ENCODE measurements around the gene EPHX1.
"Not testable (repeated sequence)": the region's sequence is repeated elsewhere in the genome, so short reads cannot be mapped to it uniquely, and the experiment has no call there.

Gene EPHX1

DNA sequence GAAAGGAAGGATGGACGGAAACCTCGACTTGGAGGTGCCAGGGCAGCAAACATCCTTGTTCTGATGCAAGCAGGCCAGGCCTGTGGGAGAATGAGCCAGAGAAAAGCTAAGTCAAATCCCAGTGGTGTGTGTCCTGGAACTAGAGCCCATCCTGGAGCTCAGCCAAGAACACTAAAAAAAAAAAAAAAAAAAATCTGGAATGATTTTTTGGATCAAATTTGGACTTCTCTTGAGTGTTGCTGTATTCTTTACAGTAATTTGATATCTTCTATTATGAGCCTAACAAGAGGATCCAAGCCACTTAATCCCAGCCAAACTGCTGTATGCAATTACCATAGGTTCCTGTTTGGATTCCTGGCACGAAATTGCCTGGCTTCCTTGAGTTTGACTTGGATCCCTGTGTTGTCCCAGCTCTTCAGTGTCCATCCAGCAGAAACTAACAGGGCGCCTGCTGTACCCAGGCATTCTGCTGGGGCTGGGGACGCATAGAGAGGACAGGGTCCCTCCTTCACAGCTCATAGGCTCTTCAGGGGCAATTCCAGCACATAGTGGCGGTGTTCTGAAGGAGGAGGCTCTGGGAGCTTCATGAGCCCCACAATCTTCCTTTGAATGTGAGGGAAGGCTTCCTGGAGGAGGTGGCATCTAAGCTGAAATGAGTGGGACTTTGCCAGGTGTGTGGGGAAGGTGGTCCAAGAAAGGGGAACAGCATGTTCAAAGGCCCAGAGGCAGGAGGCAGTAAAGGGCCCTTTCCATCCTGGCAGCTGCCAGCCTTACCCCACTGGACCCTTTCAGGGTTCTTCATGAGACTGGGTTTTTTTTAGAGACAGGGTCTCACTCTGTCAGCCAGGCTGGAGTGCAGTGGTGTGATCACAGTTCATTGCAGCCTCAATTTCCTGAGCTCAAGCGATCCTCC lies 24.7 kb downstream of the EPHX1 start:
- H3K4me1 ChIP-seq (ENCODE audit: control insufficient read depth in 2 of 2, insufficient read depth in 1 of 2, low read depth in 1 of 2, low read length in 2 of 2), result no peaks in the 10 kb centered on the region
- no peak overlapping the region for H4K91ac ChIP-seq (ENCODE audit: low read depth, low read length, poor library complexity)
- no peak overlapping the region for H2BK12ac ChIP-seq (ENCODE audit: low read length)
- H3K4ac ChIP-seq (ENCODE audit: low read length), result no peak overlapping the region
- no peak overlapping the region for H2AFZ ChIP-seq (ENCODE audit: low read length)
- no peak overlapping the region for H2AK5ac ChIP-seq (ENCODE audit: low read depth, low read length)
- no CpG with 5 or more reads among the region's 7 CpGs for WGBS, 2 donors (ENCODE audit: extremely low coverage in 2 of 2, insufficient read length in 2 of 2, insufficient replicate concordance in 1 of 2)
- H3K9ac ChIP-seq (ENCODE audit: low read depth, low read length, poor library complexity), result no peak overlapping the region
- no peak overlapping the region for H3K23ac ChIP-seq (ENCODE audit: low read depth, low read length, poor library complexity)
- DNase-seq (ENCODE audit: low spot score), result no peak
- H2BK120ac ChIP-seq (ENCODE audit: low read depth, low read length), result no peak overlapping the region
- H3K4me2 ChIP-seq (ENCODE audit: insufficient read depth, low read length, poor library complexity, severe bottlenecking), result no peak overlapping the region
- no peak overlapping the region for H3K27ac ChIP-seq (replicated peaks; ENCODE audit: low read length)
- H2BK5ac ChIP-seq (ENCODE audit: low read length), result peak overlapping the region; percentile 32
- no peaks in the 10 kb centered on the region for H3K79me1 ChIP-seq (ENCODE audit: low read depth, low read length)
- H3K27me3 ChIP-seq (ENCODE audit: control insufficient read depth in 3 of 3, insufficient read depth in 3 of 3, low read depth in 1 of 3, low read length in 3 of 3), result no peaks in the 10 kb centered on the region
- peaks cover 0 to 1% of the 10 kb centered on the region in 2 donors for H3K9me3 ChIP-seq (replicated peaks in 1 of 2; ENCODE audit: control insufficient read depth in 2 of 2, insufficient read depth in 1 of 2, low read depth in 1 of 2, low read length in 2 of 2)
- peaks cover 3 to 45% of the 10 kb centered on the region in 2 donors for H3K36me3 ChIP-seq (replicated peaks in 1 of 2; ENCODE audit: control insufficient read depth in 2 of 2, insufficient read depth in 2 of 2, low read length in 2 of 2)
- no peak overlapping the region for H4K8ac ChIP-seq (ENCODE audit: low read depth, low read length)
- no peak overlapping the region for H3K4me3 ChIP-seq (ENCODE audit: low read length in 2 of 2)
- H3K18ac ChIP-seq (ENCODE audit: low read length), result no peak overlapping the region
- peak overlapping the region; percentile 31 for H3K14ac ChIP-seq (ENCODE audit: low read length)
- H2BK15ac ChIP-seq (ENCODE audit: low read length), result no peak overlapping the region

GRCh38 chr1:225835856-225836255 lies 25.9 kb downstream of the EPHX1 start:
- Histone ChIP-seq H2BK15ac (ENCODE audit: low read length) (no peak overlapping the region), H2BK5ac (ENCODE audit: low read length) (no peak overlapping the region), H3K9ac (ENCODE audit: low read depth, low read length, poor library complexity) (no peak overlapping the region), H3K23ac (ENCODE audit: low read depth, low read length, poor library complexity) (no peak overlapping the region), H3K79me1 (ENCODE audit: low read depth, low read length) (no peaks in the 10 kb centered on the region), H4K91ac (ENCODE audit: low read depth, low read length, poor library complexity) (no peak overlapping the region), H3K14ac (ENCODE audit: low read length) (no peak overlapping the region), H3K27me3 (ENCODE audit: control insufficient read depth in 3 of 3, insufficient read depth in 3 of 3, low read depth in 1 of 3, low read length in 3 of 3) (no peaks in the 10 kb centered on the region), H3K4me3 (ENCODE audit: low read length in 2 of 2) (no peak overlapping the region), H2BK12ac (ENCODE audit: low read length) (no peak overlapping the region), H3K4me2 (ENCODE audit: insufficient read depth, low read length, poor library complexity, severe bottlenecking) (no peak overlapping the region), H3K27ac (replicated peaks; ENCODE audit: low read length) (no peak overlapping the region), H2AK5ac (ENCODE audit: low read depth, low read length) (no peak overlapping the region), H3K9me3 (replicated peaks in 1 of 2; ENCODE audit: control insufficient read depth in 2 of 2, insufficient read depth in 1 of 2, low read depth in 1 of 2, low read length in 2 of 2) (peaks cover 0 to 1% of the 10 kb centered on the region in 2 donors), H2AFZ (ENCODE audit: low read length) (no peak overlapping the region), H3K4ac (ENCODE audit: low read length) (no peak overlapping the region), H3K18ac (ENCODE audit: low read length) (no peak overlapping the region), H3K36me3 (replicated peaks in 1 of 2; ENCODE audit: control insufficient read depth in 2 of 2, insufficient read depth in 2 of 2, low read length in 2 of 2) (peaks cover 3 to 54% of the 10 kb centered on the region in 2 donors), H4K8ac (ENCODE audit: low read depth, low read length) (no peak overlapping the region), H3K4me1 (ENCODE audit: control insufficient read depth in 2 of 2, insufficient read depth in 1 of 2, low read depth in 1 of 2, low read length in 2 of 2) (no peaks in the 10 kb centered on the region), H2BK120ac (ENCODE audit: low read depth, low read length) (no peak overlapping the region)
- no CpG with 5 or more reads among the region's 3 CpGs for WGBS, 2 donors (ENCODE audit: extremely low coverage in 2 of 2, insufficient read length in 2 of 2, insufficient replicate concordance in 1 of 2)
- DNase-seq (ENCODE audit: low spot score), result no peak

- H2BK12ac ChIP-seq (ENCODE audit: low read length); H2AK5ac ChIP-seq (ENCODE audit: low read depth, low read length); DNase-seq (ENCODE audit: low spot score); H4K8ac ChIP-seq (ENCODE audit: low read depth, low read length); H3K27me3 ChIP-seq (ENCODE audit: control insufficient read depth in 3 of 3, insufficient read depth in 3 of 3, low read depth in 1 of 3, low read length in 3 of 3); H4K91ac ChIP-seq (ENCODE audit: low read depth, low read length, poor library complexity); H3K27ac ChIP-seq (replicated peaks; ENCODE audit: low read length); H3K9ac ChIP-seq (ENCODE audit: low read depth, low read length, poor library complexity); H3K4me3 ChIP-seq (ENCODE audit: low read length in 2 of 2); H3K4ac ChIP-seq (ENCODE audit: low read length); H2AFZ ChIP-seq (ENCODE audit: low read length); H3K23ac ChIP-seq (ENCODE audit: low read depth, low read length, poor library complexity); H3K9me3 ChIP-seq (replicated peaks in 1 of 2; ENCODE audit: control insufficient read depth in 2 of 2, insufficient read depth in 1 of 2, low read depth in 1 of 2, low read length in 2 of 2); H2BK15ac ChIP-seq (ENCODE audit: low read length); H2BK5ac ChIP-seq (ENCODE audit: low read length); H3K4me2 ChIP-seq (ENCODE audit: insufficient read depth, low read length, poor library complexity, severe bottlenecking); H3K14ac ChIP-seq (ENCODE audit: low read length); H3K18ac ChIP-seq (ENCODE audit: low read length); H3K79me1 ChIP-seq (ENCODE audit: low read depth, low read length); H3K4me1 ChIP-seq (ENCODE audit: control insufficient read depth in 2 of 2, insufficient read depth in 1 of 2, low read depth in 1 of 2, low read length in 2 of 2); H2BK120ac ChIP-seq (ENCODE audit: low read depth, low read length): not testable (repeated sequence)
- H3K36me3 ChIP-seq (replicated peaks in 1 of 2; ENCODE audit: control insufficient read depth in 2 of 2, insufficient read depth in 2 of 2, low read length in 2 of 2), result peaks cover 3 to 51% of the 10 kb centered on the region in 2 donors
- no CpG with 5 or more reads among the region's 4 CpGs for WGBS, 2 donors (ENCODE audit: extremely low coverage in 2 of 2, insufficient read length in 2 of 2, insufficient replicate concordance in 1 of 2)
These were observed 26.4 kb downstream of the EPHX1 start for GRCh38 chr1:225836296-225836695.

DNA sequence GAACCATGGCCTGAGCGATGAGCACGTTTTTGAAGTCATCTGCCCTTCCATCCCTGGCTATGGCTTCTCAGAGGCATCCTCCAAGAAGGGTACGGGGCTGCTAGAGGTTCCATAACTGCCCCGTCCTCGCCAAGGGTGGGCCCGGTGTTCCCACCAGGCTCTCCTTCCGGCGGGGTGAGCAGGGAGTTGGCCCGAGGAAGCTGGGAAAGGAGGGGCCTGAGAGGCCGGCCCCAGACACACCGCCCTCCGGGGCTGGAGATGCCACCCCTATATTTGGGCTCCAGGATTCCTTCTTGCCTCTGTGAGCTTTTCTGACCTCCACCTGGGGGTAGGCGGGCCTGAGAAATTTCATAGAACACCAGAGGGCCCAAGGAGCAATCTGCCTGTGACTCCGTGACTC lies 28.9 kb downstream of the EPHX1 start:
- Histone ChIP-seq H3K4ac (ENCODE audit: low read length) (no peak overlapping the region), H2BK5ac (ENCODE audit: low read length) (no peak overlapping the region), H2BK15ac (ENCODE audit: low read length) (no peak overlapping the region), H4K91ac (ENCODE audit: low read depth, low read length, poor library complexity) (no peak overlapping the region), H3K23ac (ENCODE audit: low read depth, low read length, poor library complexity) (peak overlapping the region; percentile 75), H3K4me1 (ENCODE audit: control insufficient read depth in 2 of 2, insufficient read depth in 1 of 2, low read depth in 1 of 2, low read length in 2 of 2) (no peaks in the 10 kb centered on the region), H4K8ac (ENCODE audit: low read depth, low read length) (no peak overlapping the region), H3K36me3 (replicated peaks in 1 of 2; ENCODE audit: control insufficient read depth in 2 of 2, insufficient read depth in 2 of 2, low read length in 2 of 2) (peaks cover 0 to 37% of the 10 kb centered on the region in 2 donors), H3K9ac (ENCODE audit: low read depth, low read length, poor library complexity) (no peak overlapping the region), H2BK120ac (ENCODE audit: low read depth, low read length) (no peak overlapping the region), H3K9me3 (replicated peaks in 1 of 2; ENCODE audit: control insufficient read depth in 2 of 2, insufficient read depth in 1 of 2, low read depth in 1 of 2, low read length in 2 of 2) (peaks cover 0 to 1% of the 10 kb centered on the region in 2 donors), H2AK5ac (ENCODE audit: low read depth, low read length) (no peak overlapping the region), H3K79me1 (ENCODE audit: low read depth, low read length) (no peaks in the 10 kb centered on the region), H2AFZ (ENCODE audit: low read length) (no peak overlapping the region), H2BK12ac (ENCODE audit: low read length) (no peak overlapping the region), H3K14ac (ENCODE audit: low read length) (no peak overlapping the region), H3K4me2 (ENCODE audit: insufficient read depth, low read length, poor library complexity, severe bottlenecking) (no peak overlapping the region), H3K27me3 (ENCODE audit: control insufficient read depth in 3 of 3, insufficient read depth in 3 of 3, low read depth in 1 of 3, low read length in 3 of 3) (no peaks in the 10 kb centered on the region), H3K27ac (replicated peaks; ENCODE audit: low read length) (no peak overlapping the region), H3K4me3 (ENCODE audit: low read length in 2 of 2) (no peak overlapping the region), H3K18ac (ENCODE audit: low read length) (no peak overlapping the region)
- WGBS, 2 donors (ENCODE audit: extremely low coverage in 2 of 2, insufficient read length in 2 of 2, insufficient replicate concordance in 1 of 2), result no CpG with 5 or more reads among the region's 14 CpGs
- no peak for DNase-seq (ENCODE audit: low spot score)

All from neuronal stem cell (in vitro differentiated cells).